ENCODE results near the gene UBXN11. TPM values are rescaled to one million over a fixed set of nuclear protein-coding genes. Genes with fewer than 3 reads are reported as not detected.

The UBXN11 gene, protein sequence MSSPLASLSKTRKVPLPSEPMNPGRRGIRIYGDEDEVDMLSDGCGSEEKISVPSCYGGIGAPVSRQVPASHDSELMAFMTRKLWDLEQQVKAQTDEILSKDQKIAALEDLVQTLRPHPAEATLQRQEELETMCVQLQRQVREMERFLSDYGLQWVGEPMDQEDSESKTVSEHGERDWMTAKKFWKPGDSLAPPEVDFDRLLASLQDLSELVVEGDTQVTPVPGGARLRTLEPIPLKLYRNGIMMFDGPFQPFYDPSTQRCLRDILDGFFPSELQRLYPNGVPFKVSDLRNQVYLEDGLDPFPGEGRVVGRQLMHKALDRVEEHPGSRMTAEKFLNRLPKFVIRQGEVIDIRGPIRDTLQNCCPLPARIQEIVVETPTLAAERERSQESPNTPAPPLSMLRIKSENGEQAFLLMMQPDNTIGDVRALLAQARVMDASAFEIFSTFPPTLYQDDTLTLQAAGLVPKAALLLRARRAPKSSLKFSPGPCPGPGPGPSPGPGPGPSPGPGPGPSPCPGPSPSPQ
- 4.2 and 4.5 TPM in 2 replicates for total RNA-seq
- 17.5 TPM for polyA plus RNA-seq (2012)

DNA sequence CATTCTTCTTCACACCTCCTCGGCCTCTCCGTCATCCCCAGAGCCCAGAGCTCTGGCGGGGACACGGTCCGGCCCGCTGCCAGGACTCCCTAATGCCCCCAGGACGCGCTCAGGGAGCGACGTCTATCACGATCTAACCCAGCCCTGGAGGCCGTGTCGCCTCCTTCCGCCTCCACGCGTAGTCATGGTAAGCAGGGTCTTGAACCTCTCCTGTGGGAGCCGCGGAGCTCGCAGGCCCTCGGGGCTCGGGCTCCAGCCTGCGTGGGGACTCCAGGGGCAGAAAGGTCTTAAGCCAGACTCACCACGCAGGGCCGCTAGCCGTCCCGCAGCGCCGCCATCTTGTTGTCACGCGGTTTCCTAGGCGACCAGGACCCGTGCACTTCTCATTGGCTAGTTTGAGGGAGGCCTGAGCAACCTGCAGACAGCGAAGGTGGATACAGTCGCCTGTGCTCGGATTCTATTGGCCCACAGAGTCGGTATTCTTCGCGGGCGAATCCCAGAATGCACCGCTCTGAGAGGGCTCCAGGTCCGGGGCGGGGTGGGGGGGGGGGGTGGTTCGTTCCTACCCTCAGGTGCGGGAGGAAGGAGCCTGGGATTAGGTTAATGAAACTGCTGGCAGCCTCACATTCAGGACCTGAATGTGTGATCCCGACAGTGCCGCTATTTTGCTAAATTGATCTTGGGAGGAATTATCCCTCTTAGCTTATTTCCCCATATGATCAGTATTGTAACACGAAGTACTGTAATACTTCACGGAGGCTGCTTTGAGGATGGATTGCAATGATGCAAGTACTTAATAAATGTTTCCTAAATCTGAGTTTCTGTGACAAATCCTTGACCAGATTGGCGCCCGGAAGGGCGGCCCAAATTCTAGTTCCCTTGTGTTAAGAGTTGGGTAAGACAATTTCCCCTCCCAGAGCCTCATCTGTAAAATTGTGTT, at the start of gene UBXN11:
Gene UBXN11, minus strand, starts transcription at position 347 of the 940 bp plus-strand sequence. CDS start 3,753 bp downstream, outside the sequence.
- DNase-seq (ENCODE audit: low read depth): peak; percentile 95

DNA sequence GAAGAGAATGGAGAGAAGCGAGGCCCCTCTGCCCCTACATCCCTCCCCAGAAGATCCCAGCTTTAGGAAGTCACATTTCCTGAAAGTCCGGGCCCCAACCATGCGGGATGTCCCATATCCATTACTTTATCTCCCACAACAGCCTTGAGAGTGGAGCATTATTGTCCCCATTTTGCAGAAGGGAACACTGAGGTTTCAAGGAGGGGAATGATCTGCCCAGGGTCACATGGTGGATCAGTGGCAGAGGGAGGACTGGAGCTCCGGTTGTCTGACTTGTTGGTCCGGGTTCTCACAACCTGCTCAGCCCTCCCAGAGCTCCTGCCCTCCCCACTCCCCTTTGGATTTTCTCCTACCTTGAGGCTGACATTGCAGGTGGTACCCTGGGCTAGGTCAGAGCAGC, 49.7 kb upstream of the UBXN11 start:
- DNase-seq (ENCODE audit: low read depth): no peak

DNA sequence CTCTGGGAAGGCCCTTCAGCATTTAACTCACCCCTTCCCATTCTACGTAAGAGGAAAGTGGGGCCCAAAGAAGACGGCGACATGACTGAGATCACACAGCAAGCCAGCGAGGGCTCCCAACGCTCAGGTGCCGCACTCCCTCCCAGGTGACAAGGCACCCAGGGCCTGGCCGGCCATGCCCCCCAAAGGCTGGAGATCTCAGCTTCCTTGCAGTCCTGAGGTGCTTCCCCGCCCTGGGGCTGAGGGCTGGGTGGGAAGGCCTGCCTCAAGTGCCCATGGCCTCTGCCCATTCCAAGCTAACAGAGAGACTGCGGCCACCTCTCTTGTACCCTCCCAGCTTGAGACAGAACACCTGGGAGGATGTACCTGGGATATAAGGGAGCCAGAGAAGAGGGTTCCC, 48.5 kb upstream of the UBXN11 start:
- DNase-seq (ENCODE audit: low read depth): no peak

DNA sequence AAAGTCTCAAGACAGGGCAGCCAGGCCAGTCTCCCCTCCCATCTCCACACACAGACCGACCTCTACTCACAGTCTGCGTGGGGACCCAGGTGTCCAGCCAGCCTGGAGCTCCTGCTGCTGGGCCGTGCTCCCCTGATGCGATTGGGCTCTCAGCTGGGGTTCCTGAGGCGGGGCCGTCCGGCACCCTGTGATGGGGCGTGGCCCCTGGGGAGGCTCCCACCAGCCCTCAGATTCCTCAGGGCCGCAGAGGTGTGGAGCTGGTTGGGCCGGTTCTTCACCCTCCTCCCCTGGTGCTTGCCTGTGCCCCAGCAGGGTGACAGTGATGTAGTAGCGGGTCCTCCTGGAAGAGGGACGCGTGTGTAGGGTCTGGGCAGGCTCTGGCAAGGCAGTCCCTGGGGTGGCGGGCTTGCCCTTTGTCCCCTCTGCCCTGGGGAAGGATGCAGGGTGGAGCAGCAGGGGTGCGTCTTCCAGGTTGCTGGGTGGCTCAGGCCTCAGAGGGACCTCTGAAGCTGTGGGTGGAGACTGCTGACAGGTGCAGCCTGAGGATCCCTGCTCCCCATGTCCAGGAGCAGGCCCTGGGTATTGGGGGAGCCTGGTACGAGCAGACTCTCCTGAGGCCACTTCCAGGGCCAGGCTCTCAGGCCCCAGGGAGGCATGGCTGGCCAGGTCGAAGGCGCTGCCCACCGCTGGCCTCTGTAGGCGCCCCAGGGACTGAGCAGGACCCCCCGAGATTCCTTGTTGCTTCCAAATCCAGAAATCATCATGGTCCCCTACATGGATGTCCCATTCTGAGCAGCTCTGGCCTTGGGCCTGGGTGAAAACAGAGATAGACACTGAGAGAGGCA, 47.8 kb upstream of the UBXN11 start, which contains the start of gene CRYBG2:
Gene CRYBG2, minus strand, starts transcription at position 155 of the 845 bp plus-strand sequence. CDS start 7,473 bp downstream, outside the sequence.
- no peak for DNase-seq (ENCODE audit: low read depth)

DNA sequence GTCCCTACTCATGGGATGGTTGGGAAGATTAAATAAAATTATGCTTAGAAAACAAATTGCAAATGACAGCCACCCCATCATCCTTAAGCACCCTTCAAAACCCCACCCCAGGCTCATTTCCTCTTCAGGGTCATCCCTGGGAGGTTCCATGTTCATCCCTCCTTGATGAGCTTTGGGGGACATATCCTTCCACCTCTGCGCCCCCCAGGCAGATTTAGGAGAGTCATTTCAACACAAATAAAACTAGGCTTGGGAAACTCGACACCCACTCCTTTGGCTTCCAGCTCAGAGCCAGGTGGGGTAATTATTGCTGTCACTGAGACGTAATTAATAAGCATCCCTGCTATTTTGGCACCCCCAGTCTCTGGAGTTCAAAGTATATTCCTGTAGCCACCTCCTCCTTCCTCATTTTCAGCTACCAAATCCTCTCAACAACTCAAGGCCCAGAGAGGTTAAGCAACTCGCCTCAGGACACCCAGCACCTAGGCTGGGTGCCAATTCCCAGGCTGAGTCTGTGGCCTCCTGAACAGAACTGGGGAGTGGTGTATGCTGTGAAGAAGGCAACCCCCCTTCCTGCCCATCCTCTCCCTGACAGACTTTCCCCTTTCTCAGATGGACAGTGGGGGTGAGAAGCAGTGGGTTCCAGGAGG, 46.9 kb upstream of the UBXN11 start:
- no peak for DNase-seq (ENCODE audit: low read depth)

DNA sequence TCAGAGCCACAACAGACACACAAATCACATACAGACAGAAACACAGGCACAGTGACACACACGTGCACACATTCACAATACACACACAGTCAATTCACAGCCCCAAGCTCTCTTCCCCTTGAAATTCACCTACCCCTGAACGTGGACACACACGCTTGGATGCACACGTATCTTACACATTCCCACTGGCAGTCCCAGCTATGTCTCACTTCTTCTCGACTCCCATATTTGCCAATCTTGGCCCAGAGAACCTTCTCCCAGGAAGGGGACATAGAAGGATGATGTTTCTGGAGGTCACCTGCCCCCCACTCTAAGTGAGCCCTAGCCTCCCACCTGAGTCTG, 45.9 kb upstream of the UBXN11 start:
- no peak for DNase-seq (ENCODE audit: low read depth)

DNA sequence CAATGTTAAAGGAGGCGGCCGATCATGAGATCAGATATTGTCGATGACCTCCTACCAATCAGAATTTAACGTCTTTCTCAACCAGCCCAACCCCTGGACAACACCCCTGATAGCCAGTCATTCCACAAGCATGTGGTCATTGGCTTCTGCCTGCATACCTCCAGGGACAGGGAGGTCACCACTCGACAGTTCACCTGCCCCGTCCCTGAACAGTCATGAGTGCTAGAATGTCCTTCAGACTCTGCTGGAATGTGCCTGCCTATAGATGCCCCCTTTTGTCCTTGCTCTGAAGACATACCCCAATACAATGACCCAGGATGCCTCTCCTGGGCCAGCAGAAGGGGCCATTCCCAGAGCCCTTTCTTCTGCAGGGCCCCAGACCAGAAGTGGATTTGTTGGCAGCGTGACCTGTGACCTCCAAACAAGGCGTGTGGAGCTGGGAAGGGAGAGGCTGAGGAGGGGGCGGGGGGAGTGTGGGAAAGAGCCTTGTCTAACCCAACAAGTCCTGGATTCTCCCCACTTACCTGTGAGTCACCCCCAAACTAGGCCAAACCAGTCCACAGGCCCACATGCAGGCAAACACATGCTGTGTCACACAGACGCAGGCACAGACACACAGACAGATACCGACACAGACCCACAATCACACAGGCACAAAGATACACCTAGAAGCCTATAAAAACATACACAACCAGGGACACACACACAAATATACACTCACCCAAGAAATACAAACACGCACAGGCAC, 45.3 kb upstream of the UBXN11 start:
- DNase-seq (ENCODE audit: low read depth): peak; percentile 51

DNA sequence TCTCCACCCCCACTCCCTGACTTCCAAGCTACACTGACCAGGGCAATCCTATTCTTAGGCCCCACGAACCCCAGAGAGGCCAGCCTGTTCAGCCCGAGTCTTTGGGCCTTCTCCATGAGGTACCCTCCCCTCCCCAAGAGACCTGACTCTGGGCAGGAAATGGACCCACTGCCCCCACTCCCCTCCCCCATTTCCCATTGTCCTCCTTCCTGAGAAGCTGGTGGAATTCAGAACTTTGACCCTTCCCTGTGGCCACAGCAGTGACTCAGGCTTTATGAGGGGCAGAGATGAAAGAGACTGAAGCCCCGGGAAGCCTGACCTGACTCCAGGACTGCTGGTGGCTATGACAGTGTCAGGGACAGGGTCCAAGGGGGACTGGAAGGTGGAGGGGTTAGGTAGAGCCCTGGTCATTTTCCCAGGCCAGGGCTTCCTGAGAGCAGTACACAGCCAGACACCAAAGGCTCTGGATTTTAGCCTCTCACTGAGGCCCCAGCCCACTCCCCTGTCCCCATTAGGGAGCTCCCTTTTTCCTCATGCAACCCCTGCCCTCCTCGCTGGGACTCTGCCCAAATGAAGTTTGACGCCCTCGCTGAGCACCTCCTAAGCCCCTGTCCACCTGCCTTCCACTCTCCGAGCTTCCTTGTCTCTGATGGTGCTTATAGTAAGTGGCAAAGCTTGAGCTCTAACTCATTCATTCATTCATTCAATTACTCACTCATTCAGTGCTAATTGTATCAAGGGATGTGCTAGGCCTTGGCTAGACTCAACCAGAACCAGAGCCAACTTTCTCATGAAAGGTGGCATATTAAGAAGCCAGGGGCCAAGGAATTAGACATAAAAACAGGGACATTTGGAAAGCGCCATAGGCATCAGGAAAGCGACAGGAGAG, 44.5 kb upstream of the UBXN11 start:
- peak; percentile 22 for DNase-seq (ENCODE audit: low read depth)

DNA sequence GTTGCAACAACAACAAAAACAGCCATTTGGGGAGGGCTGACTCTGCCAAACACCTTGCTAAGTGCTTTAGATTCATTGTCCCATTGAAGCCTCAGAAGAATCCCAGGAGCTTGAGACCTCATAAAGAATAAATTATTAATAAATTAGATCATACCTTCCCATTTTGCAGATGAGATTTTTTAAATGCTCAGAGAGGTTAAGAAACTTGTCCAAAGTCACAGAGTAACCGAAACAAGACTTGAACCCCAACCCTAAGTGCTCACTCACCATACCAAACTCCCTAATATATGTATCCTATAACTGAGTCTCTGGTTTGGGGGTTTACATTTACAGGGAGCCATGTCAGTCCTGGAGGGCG, 43.9 kb upstream of the UBXN11 start:
- DNase-seq (ENCODE audit: low read depth): no peak

DNA sequence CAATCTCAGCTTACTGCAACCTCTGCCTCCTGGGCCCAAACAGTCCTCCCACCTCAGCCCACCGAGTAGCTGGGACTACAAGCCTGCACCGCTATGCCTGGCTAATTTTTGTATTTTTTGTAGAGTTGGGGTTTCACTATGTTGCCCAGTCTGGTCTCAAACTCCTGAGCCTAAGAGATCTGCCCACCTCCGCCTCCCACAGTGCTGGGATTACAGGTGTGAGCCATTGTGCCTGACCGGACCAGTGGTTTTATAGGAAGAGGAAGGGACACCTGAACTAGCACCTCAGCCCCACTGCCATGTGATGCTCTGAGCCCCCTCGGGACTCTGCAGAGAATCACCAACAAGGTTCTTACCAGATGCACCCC, 43.4 kb upstream of the UBXN11 start:
- no peak for DNase-seq (ENCODE audit: low read depth)

DNA sequence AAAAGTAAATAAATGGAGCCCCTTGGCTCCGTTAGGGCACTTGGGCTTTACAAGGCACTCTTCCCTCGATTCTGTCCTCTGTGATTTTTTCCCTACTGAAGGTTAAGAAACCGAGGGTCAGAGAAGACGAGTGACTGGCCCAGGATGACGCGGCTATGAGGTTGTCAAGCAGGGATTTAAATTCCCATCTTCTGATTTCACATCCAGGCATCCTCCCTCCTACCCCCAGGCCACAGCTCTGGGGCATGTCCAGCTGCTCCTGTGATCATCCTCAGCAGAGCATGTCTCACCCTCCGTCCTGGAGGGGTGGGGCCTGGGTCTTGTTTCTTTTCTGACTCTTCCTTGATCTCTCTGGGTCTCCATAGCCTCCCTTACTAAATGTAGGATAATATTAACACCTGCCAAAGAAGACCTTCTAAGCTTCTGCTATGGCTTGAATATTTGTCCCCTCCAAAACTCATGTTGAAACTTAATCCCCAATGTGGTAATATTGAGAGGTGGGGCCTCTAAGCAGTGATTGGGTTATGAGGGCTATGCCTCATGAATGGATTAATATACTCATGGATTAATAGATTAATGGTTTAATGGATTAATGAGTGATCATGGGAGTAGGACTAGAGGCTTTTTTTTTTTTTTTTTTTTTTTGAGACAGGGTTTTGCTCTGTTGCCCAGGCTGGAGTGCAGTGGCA, 42.9 kb upstream of the UBXN11 start:
- peak; percentile 85 for DNase-seq (ENCODE audit: low read depth)

DNA sequence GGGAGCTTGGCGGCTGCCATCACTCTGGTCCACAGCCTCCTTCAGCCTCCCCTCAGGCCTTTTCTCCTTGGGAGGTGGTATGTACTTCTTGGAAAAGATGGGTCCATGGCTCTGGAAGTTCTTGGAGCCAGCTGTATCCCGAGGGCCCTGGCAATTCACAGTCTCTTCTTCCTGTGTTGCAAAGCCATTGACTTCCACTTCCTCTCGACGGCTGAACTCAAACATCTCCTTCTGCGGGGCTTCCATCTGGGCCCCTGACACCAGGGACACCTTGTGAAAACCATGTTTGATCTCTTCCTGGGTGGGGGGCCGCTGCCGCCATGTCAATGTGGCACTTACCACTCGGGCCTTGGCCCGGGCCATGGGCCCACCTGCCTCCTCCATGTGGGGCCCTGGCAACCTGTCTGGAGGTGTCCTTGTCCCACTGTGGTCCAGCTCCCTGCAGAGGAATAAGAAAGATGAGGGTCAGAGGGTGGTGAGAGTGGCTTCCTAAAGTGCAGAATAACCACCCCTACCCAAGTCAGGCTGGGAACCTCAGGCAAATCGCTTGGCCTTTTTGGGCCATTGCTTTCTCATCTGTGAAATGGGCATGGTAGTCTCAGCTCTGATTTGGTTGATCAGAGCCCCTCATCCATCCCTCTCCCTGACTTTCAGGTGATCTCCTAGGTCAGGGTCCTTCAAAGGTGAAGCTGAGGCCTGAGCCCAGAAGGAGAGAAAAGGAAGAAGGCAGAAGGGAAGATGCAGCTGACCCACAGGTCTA, 40.0 kb upstream of the UBXN11 start:
- no peak for DNase-seq (ENCODE audit: low read depth)

DNA sequence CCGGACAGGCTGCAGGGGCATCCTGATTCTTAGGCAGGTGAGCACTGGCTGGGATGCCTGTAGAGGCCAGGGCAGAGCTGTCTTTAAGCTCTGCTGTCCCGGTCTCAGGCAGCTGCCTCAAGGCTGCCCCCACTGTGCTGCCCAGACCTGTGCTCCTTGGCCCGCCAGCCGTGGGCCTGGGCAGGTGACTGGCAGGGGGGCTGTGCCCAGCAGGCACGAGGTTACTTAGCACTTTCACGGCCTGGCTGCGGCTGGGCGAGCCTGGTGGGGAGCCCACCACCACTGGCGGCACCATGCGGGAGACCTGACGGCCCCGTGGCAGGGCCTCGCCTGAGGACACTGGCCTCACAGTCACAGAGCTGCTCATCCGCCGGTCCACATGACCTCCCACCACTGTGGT, 39.3 kb upstream of the UBXN11 start:
- DNase-seq (ENCODE audit: low read depth): no peak

DNA sequence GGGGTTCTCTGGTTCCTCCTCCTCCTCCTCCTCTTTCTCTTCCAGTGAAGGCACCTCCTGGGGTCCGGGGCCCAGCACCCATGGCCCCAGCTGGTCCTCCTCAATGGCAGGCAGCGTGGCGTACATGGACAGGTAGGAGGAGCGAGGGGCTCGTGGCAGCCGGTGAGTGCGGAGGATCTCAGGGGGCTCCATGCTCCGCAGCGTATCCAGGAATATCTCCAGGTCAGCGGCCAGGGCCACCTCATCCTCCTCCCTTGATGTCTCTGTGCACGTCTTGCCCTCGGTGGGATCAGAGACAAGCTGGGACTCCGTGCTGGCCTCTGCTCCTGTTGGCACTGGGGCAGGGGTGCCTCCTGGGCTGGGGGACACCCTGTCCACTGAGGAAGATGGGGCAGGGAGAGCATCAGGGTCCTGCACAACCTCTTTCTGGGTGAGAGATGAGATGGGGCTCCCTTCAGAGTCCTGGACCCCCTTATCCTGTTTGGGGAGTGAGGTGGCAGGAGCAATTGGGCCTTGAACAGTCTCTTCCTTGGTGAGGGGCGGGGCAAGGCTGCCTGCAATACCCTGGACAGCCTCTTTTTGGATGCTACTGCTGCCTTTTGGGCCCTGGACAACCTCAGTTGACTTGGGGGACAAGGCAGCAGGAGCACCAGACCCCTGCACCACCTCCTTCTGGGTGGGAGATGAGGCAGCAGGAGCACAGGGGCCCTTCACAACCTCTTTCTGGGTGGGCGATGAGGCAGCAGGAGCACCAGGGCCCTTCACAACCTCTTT, 37.9 kb upstream of the UBXN11 start:
- DNase-seq (ENCODE audit: low read depth): no peak

DNA sequence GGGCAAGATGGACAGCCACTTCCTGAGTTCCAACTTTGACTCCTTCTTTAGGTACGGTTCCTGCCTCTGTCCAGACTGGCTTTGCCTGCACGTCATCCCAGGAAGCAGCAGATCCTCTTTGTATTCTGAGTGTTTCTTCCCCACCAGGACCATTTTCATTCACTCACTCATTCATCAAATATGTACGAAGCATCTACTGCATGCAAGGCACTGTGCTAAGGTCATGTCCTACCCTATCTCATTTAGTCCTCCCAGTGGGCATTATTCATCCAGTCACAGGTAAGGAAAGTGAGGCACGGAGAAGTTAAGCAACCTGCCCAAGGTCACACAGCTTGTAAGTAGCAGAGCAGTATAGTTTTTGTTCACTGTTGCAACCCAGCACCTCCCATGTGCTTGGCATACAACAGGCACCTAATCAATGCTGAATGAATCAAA, 33.6 kb upstream of the UBXN11 start:
- no peak for DNase-seq (ENCODE audit: low read depth)

DNA sequence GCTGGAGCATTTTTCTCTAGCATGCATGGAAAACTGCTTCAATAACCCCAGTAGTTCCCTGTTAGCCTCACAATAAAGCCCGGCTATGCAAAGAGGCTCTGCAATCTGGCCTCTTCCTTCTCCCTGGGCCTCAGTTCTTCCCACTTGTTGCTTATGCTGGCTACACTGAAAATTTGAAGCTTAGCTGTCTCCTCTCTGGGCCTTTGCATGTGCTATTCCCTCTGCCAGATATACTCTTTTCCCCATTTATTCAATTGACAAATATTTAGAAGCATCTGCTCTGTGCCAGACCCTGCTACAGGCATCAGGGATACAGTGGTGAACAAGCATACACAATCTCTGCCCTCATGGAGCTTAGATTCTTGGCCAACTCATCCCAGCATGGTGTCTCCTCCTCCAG, 32.2 kb upstream of the UBXN11 start:
- DNase-seq (ENCODE audit: low read depth): no peak

DNA sequence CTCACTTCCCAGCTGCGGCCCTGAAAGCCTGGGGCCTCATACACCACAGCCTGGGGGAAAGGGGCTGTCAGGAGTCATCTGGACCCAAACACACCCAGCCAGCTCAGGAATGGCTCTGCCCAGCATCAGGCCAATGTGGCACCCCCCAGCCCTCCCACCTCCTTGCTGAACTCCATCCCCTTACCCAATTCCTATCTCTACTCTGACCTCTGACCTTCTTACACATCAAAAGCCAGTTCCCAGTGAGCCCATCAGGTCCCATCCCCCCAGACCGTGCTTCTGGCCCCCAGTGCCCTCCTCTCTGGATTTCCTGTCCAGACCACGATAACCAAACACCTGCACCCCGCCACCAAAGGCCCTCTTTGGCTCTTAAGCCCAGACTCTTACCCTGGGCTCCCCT, 31.2 kb upstream of the UBXN11 start:
- no peak for DNase-seq (ENCODE audit: low read depth)
